Liver (tissue), 9 donors: Measurements from ENCODE around the gene ST6GALNAC4. TPM values are rescaled to one million over a fixed set of nuclear protein-coding genes. Genes with fewer than 3 reads are reported as not detected.

Experiments
- DNase-seq: peaks from one replicate; pipeline ENCODE4 v3.0.0-alpha.2; 2017; ENCODE audit warnings: low spot score
- H3K27ac ChIP-seq, 2 donors: one replicate each; pipeline ENCODE4 v1.7.0; 2013; ENCODE audit warnings: inconsistent platforms in 2 of 2, low read length in 2 of 2, control low read depth in 1 of 2, low read depth in 1 of 2, mild to moderate bottlenecking in 1 of 2
- H3K27me3 ChIP-seq, 4 donors: one replicate each; pipeline versions ENCODE4 v1.6.1 to v1.7.0; 2013; ENCODE audit warnings: low read length in 3 of 4, inconsistent platforms in 1 of 4, mild to moderate bottlenecking in 1 of 4, moderate library complexity in 1 of 4; ENCODE audit not compliant: control insufficient read depth in 4 of 4, insufficient read depth in 4 of 4
- H3K36me3 ChIP-seq, 4 donors: one replicate each; pipeline versions ENCODE4 v1.6.1 to v1.7.0; 2013; ENCODE audit warnings: low read length in 3 of 4, mild to moderate bottlenecking in 3 of 4, low read depth in 1 of 4, moderate library complexity in 1 of 4; ENCODE audit not compliant: control insufficient read depth in 4 of 4, insufficient read depth in 3 of 4
- H3K4me1 ChIP-seq, 4 donors: one replicate each; pipeline versions ENCODE4 v1.6.1 to v1.7.0; 2013; ENCODE audit warnings: low read length in 3 of 4, mild to moderate bottlenecking in 3 of 4, moderate library complexity in 1 of 4; ENCODE audit not compliant: control insufficient read depth in 4 of 4, insufficient read depth in 4 of 4
- H3K4me3 ChIP-seq, 3 donors: one replicate each; pipeline versions ENCODE4 v1.6.1 to v1.7.0; 2013; ENCODE audit warnings: low read length in 3 of 3, control low read depth in 1 of 3, low read depth in 1 of 3, mild to moderate bottlenecking in 1 of 3
- H3K9ac ChIP-seq, 2 donors: one replicate each; pipeline ENCODE4 v1.7.0; 2013; ENCODE audit warnings: low read length in 2 of 2, mild to moderate bottlenecking in 2 of 2, moderate library complexity in 2 of 2, control low read depth in 1 of 2, low read depth in 1 of 2
- H3K9me3 ChIP-seq, 4 donors: one replicate each; pipeline versions ENCODE4 v1.6.1 to v1.7.0; 2013; ENCODE audit warnings: low read length in 3 of 4; ENCODE audit not compliant: control insufficient read depth in 4 of 4
- ATF3 ChIP-seq: IDR thresholded peaks from 2 replicates; pipeline ENCODE4 v1.6.1; 2016; ENCODE audit warnings: antibody characterized with exemption
- EGR1 ChIP-seq, 2 donors: IDR thresholded peaks; 2 replicates each; pipeline ENCODE4 v1.6.1; 2016 to 2018; ENCODE audit warnings: antibody characterized with exemption in 2 of 2, low read depth in 2 of 2
- GABPA ChIP-seq, 2 donors: IDR thresholded peaks in 1 of 2; conservative IDR thresholded peaks in 1 of 2; 2 replicates each; pipeline ENCODE4 v1.6.1; 2016; ENCODE audit warnings: antibody characterized with exemption in 2 of 2, mild to moderate bottlenecking in 1 of 2, moderate library complexity in 1 of 2
- NR2F2 ChIP-seq: IDR thresholded peaks from 2 replicates; pipeline ENCODE4 v1.6.1; 2016; ENCODE audit warnings: antibody characterized with exemption
- REST ChIP-seq: IDR thresholded peaks from 2 replicates; pipeline ENCODE4 v1.6.1; 2016; ENCODE audit warnings: antibody characterized with exemption, mild to moderate bottlenecking
- SP1 ChIP-seq: IDR thresholded peaks from 2 replicates; pipeline ENCODE4 v1.6.1; 2018; ENCODE audit warnings: antibody characterized with exemption, mild to moderate bottlenecking
- TAF1 ChIP-seq: conservative IDR thresholded peaks from 2 replicates; pipeline ENCODE4 v1.6.1; 2016; ENCODE audit warnings: antibody characterized with exemption, mild to moderate bottlenecking
- YY1 ChIP-seq: IDR thresholded peaks from 2 replicates; pipeline ENCODE4 v1.6.1; 2016; ENCODE audit warnings: antibody characterized with exemption, mild to moderate bottlenecking
- WGBS: extraction: QIAGEN DNeasy Blood & Tissue Kit; methylation state at CpG from one replicate; pipeline ENCODE4 v1.1.7; 2013; 5-methylcytosine and 5-hydroxymethylcytosine counted together
- polyA plus RNA-seq, 2 donors: library from polyadenylated mRNA; stranded (reverse) in 1 of 2; unstranded in 1 of 2; fragments of 200-250 nt in 1 of 2; fragments of >200 nt in 1 of 2; fragmentation: Nextera tagmentation in 1 of 2; extraction: Ambion mirVana in 1 of 2; gene quantifications; one replicate each; pipeline versions ENCODE4 v1.2.1 to v1.2.3, GENCODE V29; 2013 to 2015
- total RNA-seq, 2 donors: library from RNA; depleted of rRNA; stranded (reverse); fragments of >200 nt; gene quantifications; one replicate each; pipeline ENCODE4 v1.2.3, GENCODE V29; 2014
- donor health status: healthy.
- donor health status: healthy.
- donor health status: healthy.
- donor health status: healthy.
- donor health status: healthy.

The ST6GALNAC4 gene
- total and polyA plus RNA-seq, 4 donors: 2.5 to 83.7 (median 7.5) TPM

- Histone ChIP-seq H3K27me3 (no peaks in the 10 kb centered on the region), H3K9me3 (no peaks in the 10 kb centered on the region), H3K27ac (no peak overlapping the region), H3K4me3 (no peak overlapping the region), H3K4me1 (no peaks in the 10 kb centered on the region), H3K36me3 (peaks cover 15 to 41% (median 29%) of the 10 kb centered on the region in 4 donors), H3K9ac (no peak overlapping the region)
- no peak for TF ChIP-seq EGR1 (IDR thresholded peaks at IDR 0.05; ENCODE audit: low read depth in 2 of 2)
- TF ChIP-seq REST: no peak
- no peak for DNase-seq
- WGBS: 90% methylated on average over 2 of the region's 2 CpGs
These were observed 29.0 kb downstream of the ST6GALNAC4 start for GRCh38 chr9:127887792-127888191.

- Histone ChIP-seq H3K36me3 (peaks cover 14 to 34% (median 21%) of the 10 kb centered on the region in 4 donors), H3K9ac (no peak overlapping the region), H3K4me3 (no peak overlapping the region), H3K9me3 (no peaks in the 10 kb centered on the region), H3K27me3 (no peaks in the 10 kb centered on the region), H3K27ac (no peak overlapping the region), H3K4me1 (no peaks in the 10 kb centered on the region)
- DNase-seq: no peak
- WGBS: 97% methylated on average over 18 of the region's 18 CpGs
- no peak for TF ChIP-seq NR2F2
- peak; percentile 48 for TF ChIP-seq SP1
- TF ChIP-seq YY1: no peak
- no peak for TF ChIP-seq ATF3
These were observed 30.4 kb downstream of the ST6GALNAC4 start for GRCh38 chr9:127886401-127886972.

- no peaks in the 10 kb centered on the region for H3K9me3 ChIP-seq
- no peak overlapping the region for H3K4me3 ChIP-seq
- 83% methylated on average over 13 of the region's 13 CpGs for WGBS
- no peaks in the 10 kb centered on the region for H3K4me1 ChIP-seq
- no peaks in the 10 kb centered on the region for H3K27me3 ChIP-seq
- DNase-seq: no peak
- H3K36me3 ChIP-seq: peaks cover 11 to 31% (median 20%) of the 10 kb centered on the region in 4 donors
- no peak overlapping the region for H3K9ac ChIP-seq
- TF ChIP-seq REST (no peak), YY1 (no peak), TAF1 (no peak), GABPA (IDR thresholded peaks at IDR 0.05 in 1 of 2, conservative IDR thresholded peaks at IDR 0.05 in 1 of 2) (no peak), EGR1 (IDR thresholded peaks at IDR 0.05; ENCODE audit: low read depth in 2 of 2) (no peak)
- no peak overlapping the region for H3K27ac ChIP-seq
These were observed 31.1 kb downstream of the ST6GALNAC4 start for GRCh38 chr9:127885508-127886281.
